Body of pancreas (tissue), 4 donors: ENCODE data around the gene HOXD10. TPM values are rescaled to one million over a fixed set of nuclear protein-coding genes. Genes with fewer than 3 reads are reported as not detected.

ENCODE experiments used
- ATAC-seq: fragments of 150-250 bp; one replicate; pipeline ENCODE4 v1.9.1; 2016
- DNase-seq, 4 donors: peaks; one replicate each; pipeline ENCODE4 v3.0.0-alpha.2; 2019
- H3K27ac ChIP-seq, 4 donors: fragments of 200-600 bp; sonication (generic); 1 replicate in 3 of 4; 2 replicates in 1 of 4; pipeline versions ENCODE4 v1.5.1 to v1.6.1; 2016 to 2019; ENCODE audit warnings: mild to moderate bottlenecking in 1 of 4, mixed read lengths in 1 of 4, moderate library complexity in 1 of 4
- H3K27me3 ChIP-seq, 2 donors: fragments of 200-600 bp; sonication (generic); one replicate each; pipeline ENCODE4 v1.6.0; 2016; ENCODE audit warnings: mild to moderate bottlenecking in 1 of 2
- H3K36me3 ChIP-seq, 2 donors: fragments of 200-600 bp; sonication (generic); replicated peaks in 1 of 2; 2 replicates each; pipeline ENCODE4 v1.5.1; 2016; ENCODE audit warnings: low read depth in 2 of 2; ENCODE audit not compliant: insufficient read depth in 1 of 2
- H3K4me1 ChIP-seq: fragments of 200-600 bp; sonication (generic); one replicate; pipeline ENCODE4 v1.6.0; 2016
- H3K4me3 ChIP-seq, 2 donors: fragments of 200-600 bp; sonication (generic); 1 replicate in 1 of 2; 2 replicates in 1 of 2; pipeline ENCODE4 v1.5.1; 2016 to 2019
- H3K9me3 ChIP-seq, 3 donors: fragments of 200-600 bp; sonication (generic); 1 replicate in 2 of 3; 2 replicates in 1 of 3; pipeline ENCODE4 v1.5.1; 2016
- CTCF ChIP-seq, 7 experiments: fragments of 450-650 bp in 4 of 7; fragments of 200-600 bp in 3 of 7; sonication (generic) in 3 of 7; IDR thresholded peaks; one replicate each; pipeline ENCODE4 v1.5.1; 2016 to 2019; ENCODE audit warnings: antibody characterized with exemption in 7 of 7
- POLR2A ChIP-seq, 3 donors: fragments of 450-650 bp; IDR thresholded peaks; one replicate each; pipeline ENCODE4 v1.6.1; 2016; ENCODE audit warnings: antibody characterized with exemption in 3 of 3, mild to moderate bottlenecking in 2 of 3
- WGBS, 2 donors: methylation state at CpG; one replicate each; pipeline ENCODE4 v1.1.5; 2017; 5-methylcytosine and 5-hydroxymethylcytosine counted together
- intact Hi-C: fragments of 100-400 bp; cut with DNase I; formaldehyde crosslinking; loops from one replicate; pipeline ENCODE4 v1.15.1; 2023
- total RNA-seq, 2 donors: library from RNA; depleted of rRNA; stranded (reverse); fragments of >200 nt; gene quantifications; one replicate each; pipeline ENCODE4 v1.1.0, GENCODE V29; 2016

Gene HOXD10
- total RNA-seq, 2 donors from 2014 or later: 0.26 TPM; not detected in 1

GRCh38 chr2:176121190-176122051, 4.8 kb downstream of the HOXD10 start:
- intact Hi-C loops: loop anchor here (10.0 kb wide), 1 partner anchor 693 kb away; no protein-coding TSS in a partner anchor
- ATAC-seq: no peak
- Histone ChIP-seq H3K27ac (no peak overlapping the region), H3K36me3 (no peaks in the 10 kb centered on the region), H3K4me1 (peaks cover 15% of the 10 kb centered on the region), H3K4me3 (no peak overlapping the region), H3K9me3 (no peaks in the 10 kb centered on the region), H3K27me3 (peaks cover 0 to 62% of the 10 kb centered on the region in 2 donors)
- no peak for DNase-seq
- WGBS, 2 donors: 8 to 13% methylated on average over 16 to 53 of the region's 53 CpGs
- TF ChIP-seq CTCF (IDR thresholded peaks at IDR 0.05) (no peak), POLR2A (IDR thresholded peaks at IDR 0.05) (no peak)

- ATAC-seq (peak; percentile 22), DNase-seq (no peak)
- intact Hi-C loops: loop anchor here (10.0 kb wide), 1 partner anchor 693 kb away; no protein-coding TSS in a partner anchor
- H3K27me3 ChIP-seq: peaks cover 0 to 54% of the 10 kb centered on the region in 2 donors
- no peaks in the 10 kb centered on the region for H3K9me3 ChIP-seq
- H3K36me3 ChIP-seq: no peaks in the 10 kb centered on the region
- peaks cover 14% of the 10 kb centered on the region for H3K4me1 ChIP-seq
- peak overlapping the region in 1 of 2 donors; percentile 8 for H3K4me3 ChIP-seq
- no peak for TF ChIP-seq CTCF (IDR thresholded peaks at IDR 0.05)
- TF ChIP-seq POLR2A (IDR thresholded peaks at IDR 0.05): no peak
- no peak overlapping the region for H3K27ac ChIP-seq
- WGBS, 2 donors: 5 to 6% methylated on average over 45 to 46 of the region's 47 CpGs
Measured at GRCh38 chr2:176122052-176122682, 5.6 kb downstream of the HOXD10 start.

GRCh38 chr2:176122683-176123410, 6.3 kb downstream of the HOXD10 start, which contains the start of gene HOXD9:
Gene HOXD9 (plus strand): TSS chr2:176122719. CDS start chr2:176122769, 50 bp downstream.
- DNase-seq (peak in 1 of 4 donors; percentile 43), ATAC-seq (peak; percentile 39)
- H3K9me3 ChIP-seq: no peaks in the 10 kb centered on the region
- no peaks in the 10 kb centered on the region for H3K36me3 ChIP-seq
- H3K4me1 ChIP-seq: peaks cover 14% of the 10 kb centered on the region
- intact Hi-C loops: loop anchor here (10.0 kb wide), 1 partner anchor 692 kb away; no protein-coding TSS in a partner anchor
- 4 to 8% methylated on average over 33 to 77 of the region's 84 CpGs for WGBS, 2 donors
- H3K27ac ChIP-seq: no peak within 1 kb of the TSS
- H3K27me3 ChIP-seq: peaks cover 0 to 54% of the 10 kb centered on the region in 2 donors
- H3K4me3 ChIP-seq: peak within 1 kb of the TSS in 1 of 2 donors; percentile 8
- TF ChIP-seq CTCF (IDR thresholded peaks at IDR 0.05) (no peak), POLR2A (IDR thresholded peaks at IDR 0.05) (no peak)

GRCh38 chr2:176123411-176124109, 7.0 kb downstream of the HOXD10 start:
- ATAC-seq (no peak), DNase-seq (no peak)
- Histone ChIP-seq H3K4me3 (no peak overlapping the region), H3K36me3 (no peaks in the 10 kb centered on the region), H3K27me3 (peaks cover 0 to 59% of the 10 kb centered on the region in 2 donors), H3K9me3 (no peaks in the 10 kb centered on the region), H3K27ac (no peak overlapping the region), H3K4me1 (peaks cover 14% of the 10 kb centered on the region)
- TF ChIP-seq CTCF (IDR thresholded peaks at IDR 0.05): no peak
- TF ChIP-seq POLR2A (IDR thresholded peaks at IDR 0.05): no peak
- intact Hi-C loops: loop anchor here (10.0 kb wide), 1 partner anchor 691 kb away; no protein-coding TSS in a partner anchor
- 5 to 9% methylated on average over 37 to 40 of the region's 40 CpGs for WGBS, 2 donors
